ENCODE results near the gene PXDN. TPM values are rescaled to one million over a fixed set of nuclear protein-coding genes. Genes with fewer than 3 reads are reported as not detected.

Gene PXDN
- total RNA-seq, 4 donors from 2014 or later, result 0.72 to 10.9 (median 5.9) TPM

GRCh38 chr2:1791006-1791605, 46.8 kb upstream of the PXDN start:
- H3K4me1 ChIP-seq, result peaks cover 0 to 6% (median 0%) of the 10 kb centered on the region in 3 donors
- TF ChIP-seq POLR2A (IDR thresholded peaks at IDR 0.05) (no peak), CTCF (IDR thresholded peaks at IDR 0.05) (no peak)
- intact Hi-C loops (cut with DNase I), result no loop called here
- H3K9me3 ChIP-seq, result no peaks in the 10 kb centered on the region
- peaks cover 0 to 13% (median 0%) of the 10 kb centered on the region in 4 donors for H3K27me3 ChIP-seq
- DNase-seq, result no peak
- WGBS, 2 donors, result 49 to 52% methylated on average over 6 of the region's 6 CpGs
- H3K36me3 ChIP-seq, result no peaks in the 10 kb centered on the region
- H3K27ac ChIP-seq, result no peak overlapping the region
- H3K4me3 ChIP-seq, result no peak overlapping the region

GRCh38 chr2:1790473-1790872, 46.2 kb upstream of the PXDN start:
- no peaks in the 10 kb centered on the region for H3K9me3 ChIP-seq
- no peak for TF ChIP-seq CTCF (IDR thresholded peaks at IDR 0.05)
- TF ChIP-seq POLR2A (IDR thresholded peaks at IDR 0.05), result no peak
- H3K27ac ChIP-seq, result no peak overlapping the region
- H3K4me3 ChIP-seq, result no peak overlapping the region
- H3K36me3 ChIP-seq, result no peaks in the 10 kb centered on the region
- WGBS, 2 donors, result 46 to 53% methylated on average over 6 of the region's 6 CpGs
- H3K27me3 ChIP-seq, result peaks cover 0 to 13% (median 0%) of the 10 kb centered on the region in 4 donors
- intact Hi-C loops (cut with DNase I), result no loop called here
- peaks cover 0 to 6% (median 0%) of the 10 kb centered on the region in 3 donors for H3K4me1 ChIP-seq
- no peak for DNase-seq

- TF ChIP-seq CTCF (IDR thresholded peaks at IDR 0.05), result no peak
- no peak for TF ChIP-seq POLR2A (IDR thresholded peaks at IDR 0.05)
- 86 to 95% methylated on average over 9 to 11 of the region's 11 CpGs for WGBS, 2 donors
- H3K27ac ChIP-seq, result no peak overlapping the region
Observed at GRCh38 chr2:1789610-1790009, 45.3 kb upstream of the PXDN start.

GRCh38 chr2:1788478-1788959, 44.2 kb upstream of the PXDN start:
- no peak overlapping the region for H3K4me3 ChIP-seq
- no peaks in the 10 kb centered on the region for H3K9me3 ChIP-seq
- WGBS, 2 donors, result 91% methylated on average over 17 to 18 of the region's 18 CpGs
- H3K27me3 ChIP-seq, result peaks cover 0 to 17% (median 0%) of the 10 kb centered on the region in 4 donors
- H3K4me1 ChIP-seq, result peaks cover 0 to 6% (median 0%) of the 10 kb centered on the region in 3 donors
- TF ChIP-seq POLR2A (IDR thresholded peaks at IDR 0.05) (no peak), CTCF (IDR thresholded peaks at IDR 0.05) (no peak)
- DNase-seq, result no peak
- intact Hi-C loops (cut with DNase I), result no loop called here
- H3K27ac ChIP-seq, result no peak overlapping the region
- H3K36me3 ChIP-seq, result no peaks in the 10 kb centered on the region

More at GRCh38 chr2:1789610-1790009, 45.3 kb upstream of the PXDN start:
- intact Hi-C loops (cut with DNase I), result no loop called here
- H3K4me1 ChIP-seq, result peaks cover 0 to 6% (median 0%) of the 10 kb centered on the region in 3 donors
- no peaks in the 10 kb centered on the region for H3K36me3 ChIP-seq
- peaks cover 0 to 13% (median 0%) of the 10 kb centered on the region in 4 donors for H3K27me3 ChIP-seq
- H3K9me3 ChIP-seq, result no peaks in the 10 kb centered on the region
- no peak for DNase-seq
- H3K4me3 ChIP-seq, result no peak overlapping the region

GRCh38 chr2:1787755-1788477, 43.6 kb upstream of the PXDN start:
- peaks cover 0 to 20% (median 0%) of the 10 kb centered on the region in 4 donors for H3K27me3 ChIP-seq
- H3K4me1 ChIP-seq, result peaks cover 0 to 6% (median 0%) of the 10 kb centered on the region in 3 donors
- TF ChIP-seq CTCF (IDR thresholded peaks at IDR 0.05), result no peak
- TF ChIP-seq POLR2A (IDR thresholded peaks at IDR 0.05), result no peak
- no peak overlapping the region for H3K27ac ChIP-seq
- 70 to 79% methylated on average over 9 to 10 of the region's 10 CpGs for WGBS, 2 donors
- no peaks in the 10 kb centered on the region for H3K36me3 ChIP-seq
- H3K4me3 ChIP-seq, result no peak overlapping the region
- intact Hi-C loops (cut with DNase I), result no loop called here
- H3K9me3 ChIP-seq, result no peaks in the 10 kb centered on the region
- no peak for DNase-seq

Measured in esophagus squamous epithelium (tissue), 5 donors.